Right lobe of liver (tissue), 6 donors: ENCODE data around the gene TNFRSF8. TPM values are rescaled to one million over a fixed set of nuclear protein-coding genes. Genes with fewer than 3 reads are reported as not detected.

Experiments used
- ATAC-seq, 4 donors: fragments of 200-7000 bp; cut with Tn5 transposase; one replicate each; pipeline ENCODE4 v1.9.1; 2020; ENCODE audit warnings: mild to moderate bottlenecking in 4 of 4, moderate library complexity in 4 of 4
- DNase-seq, 3 donors: peaks; one replicate each; pipeline ENCODE4 v3.0.0-alpha.2; 2020
- H3K27ac ChIP-seq, 3 donors: fragments of 200-600 bp; one replicate each; pipeline ENCODE4 v1.8.0; 2022
- H3K27me3 ChIP-seq, 2 donors: fragments of 200-600 bp; one replicate each; pipeline ENCODE4 v1.8.0; 2022
- H3K36me3 ChIP-seq, 4 donors: fragments of 200-600 bp; sonication (generic) in 1 of 4; one replicate each; pipeline versions ENCODE4 v1.5.1 to v1.8.0; 2017 to 2022; ENCODE audit warnings: control low read depth in 1 of 4
- H3K4me1 ChIP-seq, 4 donors: fragments of 200-600 bp; sonication (generic) in 1 of 4; one replicate each; pipeline versions ENCODE4 v1.5.1 to v1.8.0; 2017 to 2022; ENCODE audit warnings: control low read depth in 1 of 4
- H3K4me3 ChIP-seq, 3 donors: fragments of 200-600 bp; one replicate each; pipeline ENCODE4 v1.8.0; 2022
- H3K9me3 ChIP-seq, 4 donors: fragments of 200-600 bp; sonication (generic) in 1 of 4; one replicate each; pipeline versions ENCODE4 v1.5.1 to v1.8.0; 2017 to 2022; ENCODE audit warnings: control low read depth in 1 of 4
- POLR2A ChIP-seq: fragments of 450-650 bp; IDR thresholded peaks from one replicate; pipeline ENCODE4 v1.6.1; 2017; ENCODE audit warnings: antibody characterized with exemption, mild to moderate bottlenecking
- WGBS: methylation state at CpG from one replicate; pipeline ENCODE4 v1.1.6; 2018; ENCODE audit warnings: low coverage, low lambda C conversion rate; ENCODE audit not compliant: insufficient coverage; ENCODE audit errors: missing lambda C conversion rate; 5-methylcytosine and 5-hydroxymethylcytosine counted together
- intact Hi-C, 2 donors: fragments of 100-400 bp; cut with DNase I; formaldehyde crosslinking; loops; one replicate each; pipeline versions ENCODE4 v1.11.2 to v1.14.1; 2022
- total RNA-seq, 6 experiments: library from RNA; depleted of rRNA in 2 of 6; stranded (reverse); fragments of >200 nt in 2 of 6; fragmentation: NEBNext Ultra II Directional in 3 of 6; extraction: Animal tissue kit (Norgen Biotek cat#: 25700) in 3 of 6; gene quantifications; one replicate each; pipeline versions ENCODE4 v1.1.0 to v1.2.4, GENCODE V29; 2016 to 2023
- TF ChIP-seq, protein P1 (sequence below), 4 donors: fragments of 200-600 bp in 3 of 4; fragments of 450-650 bp in 1 of 4; IDR thresholded peaks; one replicate each; pipeline versions ENCODE4 v1.5.1 to v1.8.0; 2016 to 2022; ENCODE audit warnings: antibody characterized with exemption in 4 of 4, mild to moderate bottlenecking in 2 of 4
- donor health status: DM: no; HTN: yes; CAD: no.
- donor health status: DM: no; HTN: no; CAD: no.
- donor health status: DM: no; HTN: no; CAD: no.
- donor health status: DM: no; HTN: yes; CAD: no.
- donor health status: DM: no; HTN: yes; CAD: no.

The TNFRSF8 gene
- total RNA-seq, 6 experiments from 2014 or later: 0.12 to 0.29 (median 0.19) TPM; not detected in 1

DNA sequence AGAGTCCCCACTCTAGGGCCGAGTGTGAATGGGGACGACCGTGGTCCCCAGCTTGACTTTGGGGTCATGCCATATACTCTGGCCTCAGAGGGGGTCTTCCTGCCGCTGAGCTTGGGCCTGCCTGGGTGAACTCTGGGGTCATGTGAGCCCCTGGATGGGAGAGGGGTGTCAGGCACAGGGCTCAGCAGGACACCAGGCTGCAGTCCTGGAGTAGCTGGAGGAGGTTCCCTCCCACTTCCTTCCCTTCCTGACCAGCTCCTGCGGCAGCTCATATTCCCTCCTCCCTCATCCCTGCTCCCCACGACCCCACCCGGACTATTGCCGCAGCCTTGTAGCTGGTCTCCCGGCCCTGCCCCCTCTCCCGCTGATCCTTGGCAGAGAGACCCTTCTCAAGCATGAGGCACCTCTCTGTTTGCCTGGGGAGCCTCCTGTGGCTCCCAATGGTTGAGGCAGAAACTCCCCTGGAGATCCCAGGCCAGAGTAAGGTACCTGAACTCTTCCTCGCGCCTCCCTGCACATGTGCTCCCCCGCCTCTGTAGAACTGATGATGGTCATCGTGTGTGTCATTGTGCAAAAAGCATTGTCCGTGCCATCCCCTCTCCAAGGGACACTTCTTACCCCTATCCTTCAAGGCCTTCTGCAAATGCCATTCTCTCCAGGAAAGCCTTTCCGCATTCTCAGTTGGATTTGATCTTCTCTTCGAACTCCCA, 105.5 kb downstream of the TNFRSF8 start:
- H3K27me3 ChIP-seq: no peaks in the 10 kb centered on the region
- H3K4me3 ChIP-seq: peak overlapping the region; percentile 65 to 89 (median 82)
- intact Hi-C loops: no loop called here
- H3K36me3 ChIP-seq: no peaks in the 10 kb centered on the region
- H3K4me1 ChIP-seq: peaks cover 3 to 32% (median 15%) of the 10 kb centered on the region in 4 donors
- peak overlapping the region; percentile 96 to 99 (median 98) for H3K27ac ChIP-seq
- no peaks in the 10 kb centered on the region for H3K9me3 ChIP-seq
- 38% methylated on average over 6 of the region's 17 CpGs for WGBS
- peak in 1 of 3 donors; percentile 41 for DNase-seq
- TF ChIP-seq, protein P1, sequence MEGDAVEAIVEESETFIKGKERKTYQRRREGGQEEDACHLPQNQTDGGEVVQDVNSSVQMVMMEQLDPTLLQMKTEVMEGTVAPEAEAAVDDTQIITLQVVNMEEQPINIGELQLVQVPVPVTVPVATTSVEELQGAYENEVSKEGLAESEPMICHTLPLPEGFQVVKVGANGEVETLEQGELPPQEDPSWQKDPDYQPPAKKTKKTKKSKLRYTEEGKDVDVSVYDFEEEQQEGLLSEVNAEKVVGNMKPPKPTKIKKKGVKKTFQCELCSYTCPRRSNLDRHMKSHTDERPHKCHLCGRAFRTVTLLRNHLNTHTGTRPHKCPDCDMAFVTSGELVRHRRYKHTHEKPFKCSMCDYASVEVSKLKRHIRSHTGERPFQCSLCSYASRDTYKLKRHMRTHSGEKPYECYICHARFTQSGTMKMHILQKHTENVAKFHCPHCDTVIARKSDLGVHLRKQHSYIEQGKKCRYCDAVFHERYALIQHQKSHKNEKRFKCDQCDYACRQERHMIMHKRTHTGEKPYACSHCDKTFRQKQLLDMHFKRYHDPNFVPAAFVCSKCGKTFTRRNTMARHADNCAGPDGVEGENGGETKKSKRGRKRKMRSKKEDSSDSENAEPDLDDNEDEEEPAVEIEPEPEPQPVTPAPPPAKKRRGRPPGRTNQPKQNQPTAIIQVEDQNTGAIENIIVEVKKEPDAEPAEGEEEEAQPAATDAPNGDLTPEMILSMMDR (IDR thresholded peaks at IDR 0.05): no peak
- no peak for TF ChIP-seq POLR2A
- ATAC-seq: peak in 3 of 4 donors; percentile 4 to 9 (median 5)

DNA sequence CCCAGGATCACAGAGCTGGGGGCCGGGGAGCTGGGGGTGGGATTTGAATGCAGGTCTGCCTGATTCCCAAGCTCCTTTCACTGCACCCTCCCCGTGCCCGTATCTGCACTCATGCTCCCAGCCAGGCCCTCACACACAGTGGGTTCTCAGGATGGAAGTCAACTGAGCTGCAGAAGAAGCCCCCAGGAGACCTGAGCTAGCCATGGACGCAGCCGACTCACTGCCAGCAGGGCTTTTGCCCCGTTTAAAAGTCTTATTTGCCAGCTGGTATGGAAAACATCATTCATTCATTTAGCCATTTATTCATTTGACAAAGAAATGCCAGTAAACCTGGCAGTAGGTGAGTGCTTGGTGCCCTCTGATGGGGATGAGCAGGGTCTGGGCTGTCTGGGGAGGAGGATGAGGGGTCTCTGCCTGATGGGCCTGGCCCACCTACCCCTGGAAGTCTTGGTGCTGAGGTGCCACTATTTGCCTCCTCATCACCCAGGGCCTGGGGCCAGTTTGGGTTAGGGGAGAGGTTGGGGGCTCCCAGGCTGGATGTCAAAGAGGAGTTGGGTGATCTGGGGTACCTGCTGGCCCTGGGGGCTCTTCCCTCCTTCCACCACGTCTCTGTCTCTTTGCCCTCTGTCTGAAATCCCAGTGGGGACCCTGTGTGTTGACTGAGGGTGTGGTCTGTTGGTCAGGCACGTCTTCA, 106.5 kb downstream of the TNFRSF8 start:
- no peaks in the 10 kb centered on the region for H3K9me3 ChIP-seq
- DNase-seq (no peak), ATAC-seq (no peak)
- H3K27ac ChIP-seq: peak overlapping the region; percentile 72 to 99 (median 98)
- TF ChIP-seq POLR2A: no peak
- TF ChIP-seq, protein P1 (IDR thresholded peaks at IDR 0.05): no peak
- 59% methylated on average over 4 of the region's 8 CpGs for WGBS
- peaks cover 3 to 36% (median 15%) of the 10 kb centered on the region in 4 donors for H3K4me1 ChIP-seq
- no peak overlapping the region for H3K4me3 ChIP-seq
- H3K36me3 ChIP-seq: no peaks in the 10 kb centered on the region
- H3K27me3 ChIP-seq: no peaks in the 10 kb centered on the region
- intact Hi-C loops: no loop called here

DNA sequence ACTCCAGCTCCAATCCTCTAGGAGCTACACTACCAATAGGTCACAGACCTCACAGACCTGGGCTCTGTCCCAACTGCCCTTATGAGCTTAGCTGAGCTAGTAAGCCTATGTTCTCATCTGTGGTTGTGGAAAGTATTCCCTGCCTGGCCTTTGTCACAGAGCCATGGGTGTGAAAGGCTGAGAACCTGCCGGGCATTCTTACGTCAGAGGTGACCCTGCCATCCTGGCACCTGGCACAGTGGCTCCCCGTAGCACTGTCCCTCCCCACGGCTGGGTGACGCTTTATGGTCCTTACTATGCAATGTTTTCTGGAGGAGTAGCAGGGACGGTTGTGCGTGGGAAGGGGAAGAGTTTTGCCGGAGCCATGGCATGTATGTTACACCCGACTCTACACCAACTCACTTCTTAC, 107.2 kb downstream of the TNFRSF8 start:
- WGBS: 27% methylated on average over 4 of the region's 9 CpGs
- H3K27ac ChIP-seq: peak overlapping the region; percentile 72 to 99 (median 98)
- ATAC-seq (peak; percentile 70 to 88 (median 79)), DNase-seq (peak; percentile 88 to 97 (median 94))
- no peaks in the 10 kb centered on the region for H3K36me3 ChIP-seq
- H3K27me3 ChIP-seq: no peaks in the 10 kb centered on the region
- peak overlapping the region in 1 of 3 donors; percentile 21 for H3K4me3 ChIP-seq
- no peaks in the 10 kb centered on the region for H3K9me3 ChIP-seq
- peak; percentile 67 for TF ChIP-seq POLR2A
- TF ChIP-seq, protein P1 (IDR thresholded peaks at IDR 0.05): no peak
- intact Hi-C loops: no loop called here
- H3K4me1 ChIP-seq: peaks cover 3 to 40% (median 15%) of the 10 kb centered on the region in 4 donors

DNA sequence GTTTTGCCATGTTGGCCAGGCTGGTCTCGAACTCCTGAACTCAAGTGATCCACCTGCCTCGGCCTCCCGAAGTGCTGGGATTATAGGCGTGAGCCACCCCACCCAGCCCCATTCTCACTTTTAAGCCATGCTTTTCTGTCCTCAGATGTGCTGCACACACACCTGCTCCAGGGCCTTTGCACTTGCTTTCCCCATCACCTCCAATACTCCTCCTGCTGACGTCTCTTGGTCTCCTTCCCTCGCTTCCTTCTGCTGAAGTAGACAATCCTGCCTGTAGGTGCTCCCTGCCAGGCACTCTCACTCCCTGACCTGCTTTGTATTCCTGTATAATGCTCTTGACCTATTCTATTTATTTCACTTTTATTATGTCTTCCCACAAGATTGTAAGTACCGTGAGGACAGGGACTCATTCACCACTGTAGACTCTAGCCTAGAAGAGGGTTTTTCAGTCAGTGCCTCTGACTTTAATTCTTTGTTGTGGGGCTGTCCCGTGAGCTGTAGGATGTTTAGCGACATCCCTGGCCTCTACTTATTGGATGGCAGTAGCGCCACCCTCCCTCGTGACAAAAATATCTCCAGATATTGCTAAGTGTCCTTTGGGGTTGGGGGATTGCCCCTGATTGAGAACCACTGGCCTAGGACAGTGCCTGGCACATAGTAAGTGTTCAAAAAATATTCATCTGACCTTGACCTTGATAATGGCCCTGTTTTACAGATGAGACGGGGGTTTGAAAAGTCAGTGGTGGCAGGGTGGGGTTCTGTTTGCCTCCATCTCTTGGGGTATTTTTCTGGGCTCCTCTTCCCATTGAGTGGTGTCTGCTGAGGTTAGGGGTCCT, 108.3 kb downstream of the TNFRSF8 start:
- Histone ChIP-seq H3K4me3 (no peak overlapping the region), H3K36me3 (no peaks in the 10 kb centered on the region), H3K27me3 (no peaks in the 10 kb centered on the region), H3K4me1 (peaks cover 3 to 42% (median 18%) of the 10 kb centered on the region in 4 donors), H3K9me3 (no peaks in the 10 kb centered on the region), H3K27ac (peak overlapping the region; percentile 74 to 99 (median 98))
- intact Hi-C loops: no loop called here
- 64% methylated on average over 8 of the region's 12 CpGs for WGBS
- no peak for DNase-seq
- no peak for ATAC-seq
- TF ChIP-seq, protein P1 (IDR thresholded peaks at IDR 0.05): no peak
- no peak for TF ChIP-seq POLR2A
